Measurements from ENCODE around the gene RPS6KB2. TPM values are rescaled to one million over a fixed set of nuclear protein-coding genes. Genes with fewer than 3 reads are reported as not detected.
A peak's percentile ranks its signal among the peaks of the same experiment; 100 is the strongest.

RPS6KB2 gene
- total RNA-seq, 4 donors from 2014 or later: 36.9 to 69.3 (median 47.1) TPM

GRCh38 chr11:67455054-67455453, 26.8 kb downstream of the RPS6KB2 start, which contains the start of gene CABP4:
Gene CABP4, plus strand, starts transcription at chr11:67455354. Its CDS starts 70 bp downstream, at chr11:67455424.
- no peak for TF ChIP-seq POLR2A (IDR thresholded peaks at IDR 0.05)
- TF ChIP-seq, protein P1, sequence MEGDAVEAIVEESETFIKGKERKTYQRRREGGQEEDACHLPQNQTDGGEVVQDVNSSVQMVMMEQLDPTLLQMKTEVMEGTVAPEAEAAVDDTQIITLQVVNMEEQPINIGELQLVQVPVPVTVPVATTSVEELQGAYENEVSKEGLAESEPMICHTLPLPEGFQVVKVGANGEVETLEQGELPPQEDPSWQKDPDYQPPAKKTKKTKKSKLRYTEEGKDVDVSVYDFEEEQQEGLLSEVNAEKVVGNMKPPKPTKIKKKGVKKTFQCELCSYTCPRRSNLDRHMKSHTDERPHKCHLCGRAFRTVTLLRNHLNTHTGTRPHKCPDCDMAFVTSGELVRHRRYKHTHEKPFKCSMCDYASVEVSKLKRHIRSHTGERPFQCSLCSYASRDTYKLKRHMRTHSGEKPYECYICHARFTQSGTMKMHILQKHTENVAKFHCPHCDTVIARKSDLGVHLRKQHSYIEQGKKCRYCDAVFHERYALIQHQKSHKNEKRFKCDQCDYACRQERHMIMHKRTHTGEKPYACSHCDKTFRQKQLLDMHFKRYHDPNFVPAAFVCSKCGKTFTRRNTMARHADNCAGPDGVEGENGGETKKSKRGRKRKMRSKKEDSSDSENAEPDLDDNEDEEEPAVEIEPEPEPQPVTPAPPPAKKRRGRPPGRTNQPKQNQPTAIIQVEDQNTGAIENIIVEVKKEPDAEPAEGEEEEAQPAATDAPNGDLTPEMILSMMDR (IDR thresholded peaks at IDR 0.05): no peak
- TF ChIP-seq EP300 (IDR thresholded peaks at IDR 0.05): no peak
- WGBS, 2 donors: 93 to 98% methylated on average over 3 of the region's 3 CpGs

GRCh38 chr11:67456068-67456705, 27.9 kb downstream of the RPS6KB2 start:
- Histone ChIP-seq H3K4me3 (no peak overlapping the region), H3K27me3 (no peaks in the 10 kb centered on the region), H3K9me3 (no peaks in the 10 kb centered on the region), H3K36me3 (no peaks in the 10 kb centered on the region), H3K27ac (no peak overlapping the region), H3K4me1 (peaks cover 0 to 5% (median 0%) of the 10 kb centered on the region in 4 donors)
- TF ChIP-seq POLR2A (IDR thresholded peaks at IDR 0.05) (no peak), EP300 (IDR thresholded peaks at IDR 0.05) (no peak)
- TF ChIP-seq, protein P1 (IDR thresholded peaks at IDR 0.05): no peak
- no peak for DNase-seq (ENCODE audit: low spot score in 2 of 2)
- 71 to 75% methylated on average over 9 to 25 of the region's 25 CpGs for WGBS, 2 donors

More at GRCh38 chr11:67455054-67455453, 26.8 kb downstream of the RPS6KB2 start, which contains the start of gene CABP4:
- H3K36me3 ChIP-seq: no peaks in the 10 kb centered on the region
- no peak within 1 kb of the TSS for H3K4me3 ChIP-seq
- peaks cover 0 to 5% (median 0%) of the 10 kb centered on the region in 4 donors for H3K4me1 ChIP-seq
- H3K9me3 ChIP-seq: no peaks in the 10 kb centered on the region
- H3K27ac ChIP-seq: no peak within 1 kb of the TSS
- no peak for DNase-seq (ENCODE audit: low spot score in 2 of 2)
- H3K27me3 ChIP-seq: no peaks in the 10 kb centered on the region

- DNase-seq (ENCODE audit: low spot score in 2 of 2): no peak
- WGBS, 2 donors: 89 to 91% methylated on average over 12 of the region's 12 CpGs
Measured at GRCh38 chr11:67457453-67457852, 29.2 kb downstream of the RPS6KB2 start.

DNA sequence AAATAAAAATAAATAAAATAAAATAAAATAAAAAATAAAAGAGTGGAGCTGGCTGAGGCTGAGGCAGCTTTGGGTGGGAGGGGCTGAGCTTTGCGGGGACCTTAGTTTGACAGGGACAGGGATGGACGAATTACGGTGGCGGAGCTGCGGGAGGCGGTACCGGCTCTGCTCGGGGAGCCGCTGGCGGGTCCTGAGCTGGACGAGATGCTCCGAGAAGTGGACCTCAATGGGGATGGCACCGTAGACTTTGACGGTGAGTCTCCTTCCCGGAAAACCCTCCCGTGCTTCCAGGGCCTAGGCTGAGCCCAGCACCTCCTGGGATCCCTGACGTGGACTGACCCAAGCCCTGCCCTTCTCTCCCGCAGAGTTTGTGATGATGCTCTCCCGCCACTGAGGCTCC, 30.0 kb downstream of the RPS6KB2 start:
- peaks cover 0 to 5% (median 0%) of the 10 kb centered on the region in 4 donors for H3K4me1 ChIP-seq
- no peak overlapping the region for H3K4me3 ChIP-seq
- TF ChIP-seq, protein P1 (IDR thresholded peaks at IDR 0.05): no peak
- TF ChIP-seq EP300 (IDR thresholded peaks at IDR 0.05): no peak
- no peak for TF ChIP-seq POLR2A (IDR thresholded peaks at IDR 0.05)
- H3K9me3 ChIP-seq: no peaks in the 10 kb centered on the region
- 79 to 84% methylated on average over 19 of the region's 19 CpGs for WGBS, 2 donors
- H3K27me3 ChIP-seq: no peaks in the 10 kb centered on the region
- no peak overlapping the region for H3K27ac ChIP-seq
- no peak for DNase-seq (ENCODE audit: low spot score in 2 of 2)
- no peaks in the 10 kb centered on the region for H3K36me3 ChIP-seq

More at GRCh38 chr11:67457453-67457852, 29.2 kb downstream of the RPS6KB2 start:
- no peaks in the 10 kb centered on the region for H3K9me3 ChIP-seq
- peaks cover 0 to 5% (median 0%) of the 10 kb centered on the region in 4 donors for H3K4me1 ChIP-seq
- TF ChIP-seq POLR2A (IDR thresholded peaks at IDR 0.05): no peak
- no peak for TF ChIP-seq EP300 (IDR thresholded peaks at IDR 0.05)
- TF ChIP-seq, protein P1 (IDR thresholded peaks at IDR 0.05): no peak
- H3K4me3 ChIP-seq: no peak overlapping the region
- H3K27me3 ChIP-seq: no peaks in the 10 kb centered on the region
- H3K36me3 ChIP-seq: no peaks in the 10 kb centered on the region
- no peak overlapping the region for H3K27ac ChIP-seq

DNA sequence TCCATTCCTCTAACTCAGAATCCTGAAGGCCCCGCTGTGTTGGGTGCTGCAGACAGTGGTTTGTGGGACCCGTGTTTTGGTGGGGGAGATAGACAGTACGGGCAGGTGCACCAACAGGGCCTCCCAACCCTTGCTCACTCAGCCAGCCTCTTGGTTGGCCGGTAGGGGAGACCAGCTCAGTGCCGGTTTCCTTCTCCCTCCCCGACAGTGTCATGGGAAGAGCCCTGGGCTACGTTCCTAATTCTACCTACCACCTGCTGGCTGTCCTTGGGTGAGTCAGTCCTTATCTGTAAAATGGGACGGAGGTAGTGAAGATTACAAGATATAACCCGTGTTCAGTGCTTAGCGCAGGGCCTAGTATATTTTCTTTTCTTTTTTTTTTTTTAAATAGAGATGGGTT, 34.9 kb downstream of the RPS6KB2 start:
- WGBS, 2 donors: 90 to 97% methylated on average over 10 of the region's 10 CpGs

More for the DNA sequence above, 34.9 kb downstream of the RPS6KB2 start:
- TF ChIP-seq, protein P1 (IDR thresholded peaks at IDR 0.05): no peak
- TF ChIP-seq POLR2A (IDR thresholded peaks at IDR 0.05) (no peak), EP300 (IDR thresholded peaks at IDR 0.05) (no peak)
- no peak overlapping the region for H3K4me3 ChIP-seq
- H3K27ac ChIP-seq: peak overlapping the region in 3 of 4 donors; percentile 87 to 98 (median 97)
- peaks cover 4 to 41% (median 30%) of the 10 kb centered on the region in 4 donors for H3K4me1 ChIP-seq
- DNase-seq (ENCODE audit: low spot score in 2 of 2): no peak
- H3K27me3 ChIP-seq: no peaks in the 10 kb centered on the region
- H3K36me3 ChIP-seq: peaks cover 0 to 13% (median 0%) of the 10 kb centered on the region in 3 donors
- H3K9me3 ChIP-seq: no peaks in the 10 kb centered on the region
